Peyer's patch (tissue), 4 donors: Measurements from ENCODE around the gene CTSL.

Experiments used
- CTCF ChIP-seq, 6 experiments: fragments of 450-650 bp in 4 of 6; fragments of 200-600 bp in 2 of 6; sonication (generic) in 1 of 6; IDR thresholded peaks; one replicate each; pipeline ENCODE4 v1.5.1; 2017 to 2019; ENCODE audit warnings: antibody characterized with exemption in 6 of 6, mild to moderate bottlenecking in 3 of 6, moderate library complexity in 1 of 6
- POLR2A ChIP-seq, 2 donors: fragments of 450-650 bp; IDR thresholded peaks; one replicate each; pipeline ENCODE4 v1.5.1; 2017; ENCODE audit warnings: antibody characterized with exemption in 2 of 2, mild to moderate bottlenecking in 2 of 2, moderate library complexity in 2 of 2

- TF ChIP-seq CTCF (IDR thresholded peaks at IDR 0.05), result no peak
- TF ChIP-seq POLR2A (IDR thresholded peaks at IDR 0.05), result no peak
Measured at GRCh38 chr9:87699835-87700234, 26.1 kb upstream of the CTSL start.
